GM18909 (cell line): ENCODE measurements around the gene SVIL.

Source experiments
- ATAC-seq: cut with Tn5 transposase; IDR thresholded peaks from one replicate; pipeline ENCODE4 v1.9.1; 2021; ENCODE audit warnings: mild to moderate bottlenecking; ENCODE audit not compliant: unreplicated experiment, poor library complexity

Gene SVIL, protein sequence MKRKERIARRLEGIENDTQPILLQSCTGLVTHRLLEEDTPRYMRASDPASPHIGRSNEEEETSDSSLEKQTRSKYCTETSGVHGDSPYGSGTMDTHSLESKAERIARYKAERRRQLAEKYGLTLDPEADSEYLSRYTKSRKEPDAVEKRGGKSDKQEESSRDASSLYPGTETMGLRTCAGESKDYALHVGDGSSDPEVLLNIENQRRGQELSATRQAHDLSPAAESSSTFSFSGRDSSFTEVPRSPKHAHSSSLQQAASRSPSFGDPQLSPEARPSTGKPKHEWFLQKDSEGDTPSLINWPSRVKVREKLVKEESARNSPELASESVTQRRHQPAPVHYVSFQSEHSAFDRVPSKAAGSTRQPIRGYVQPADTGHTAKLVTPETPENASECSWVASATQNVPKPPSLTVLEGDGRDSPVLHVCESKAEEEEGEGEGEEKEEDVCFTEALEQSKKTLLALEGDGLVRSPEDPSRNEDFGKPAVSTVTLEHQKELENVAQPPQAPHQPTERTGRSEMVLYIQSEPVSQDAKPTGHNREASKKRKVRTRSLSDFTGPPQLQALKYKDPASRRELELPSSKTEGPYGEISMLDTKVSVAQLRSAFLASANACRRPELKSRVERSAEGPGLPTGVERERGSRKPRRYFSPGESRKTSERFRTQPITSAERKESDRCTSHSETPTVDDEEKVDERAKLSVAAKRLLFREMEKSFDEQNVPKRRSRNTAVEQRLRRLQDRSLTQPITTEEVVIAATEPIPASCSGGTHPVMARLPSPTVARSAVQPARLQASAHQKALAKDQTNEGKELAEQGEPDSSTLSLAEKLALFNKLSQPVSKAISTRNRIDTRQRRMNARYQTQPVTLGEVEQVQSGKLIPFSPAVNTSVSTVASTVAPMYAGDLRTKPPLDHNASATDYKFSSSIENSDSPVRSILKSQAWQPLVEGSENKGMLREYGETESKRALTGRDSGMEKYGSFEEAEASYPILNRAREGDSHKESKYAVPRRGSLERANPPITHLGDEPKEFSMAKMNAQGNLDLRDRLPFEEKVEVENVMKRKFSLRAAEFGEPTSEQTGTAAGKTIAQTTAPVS (N-terminal part only)

DNA sequence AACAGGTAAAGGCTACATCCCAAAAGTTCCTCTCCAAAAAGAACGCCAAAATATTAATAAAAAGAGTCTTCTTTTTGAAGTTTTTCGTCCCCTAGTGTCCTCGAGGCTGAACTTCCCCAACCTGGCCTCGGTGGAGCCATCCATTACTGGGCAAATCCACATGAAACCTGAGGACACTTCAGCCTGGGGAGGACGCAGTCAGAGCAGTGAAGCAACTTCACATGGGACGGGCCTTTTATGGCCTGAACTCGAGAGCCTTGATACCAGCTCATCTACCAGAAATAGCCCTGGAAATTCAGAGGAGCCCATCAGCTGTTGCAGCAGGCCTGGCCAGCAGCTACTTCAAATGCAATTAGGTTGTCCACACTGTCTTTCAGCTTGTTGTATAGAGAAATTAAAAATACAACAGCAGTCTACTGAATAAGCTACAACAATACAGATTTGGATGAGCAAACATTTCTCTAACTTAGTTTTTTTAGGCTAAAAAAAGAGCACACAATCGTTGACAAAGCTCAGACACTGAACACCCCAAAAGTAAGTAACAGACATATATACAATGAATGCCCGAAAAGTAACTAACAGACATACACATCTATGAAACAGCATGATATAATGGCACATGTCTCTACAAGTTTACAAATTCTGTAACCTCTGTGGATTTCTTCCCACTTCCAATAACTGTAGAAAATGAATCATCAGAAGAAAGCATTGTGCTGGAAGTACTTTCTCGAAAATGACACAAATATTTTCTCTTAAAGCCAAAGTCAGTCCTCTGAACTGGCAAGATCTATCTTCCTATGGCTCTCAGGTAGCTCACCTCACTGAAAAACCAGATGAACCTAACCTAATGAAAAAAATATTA lies at the start of gene SVIL:
TSS of gene SVIL (minus strand) at position 208 of the 862 bp plus-strand sequence. CDS start 79,913 bp downstream, outside the sequence.
- peak; percentile 10 for ATAC-seq

DNA sequence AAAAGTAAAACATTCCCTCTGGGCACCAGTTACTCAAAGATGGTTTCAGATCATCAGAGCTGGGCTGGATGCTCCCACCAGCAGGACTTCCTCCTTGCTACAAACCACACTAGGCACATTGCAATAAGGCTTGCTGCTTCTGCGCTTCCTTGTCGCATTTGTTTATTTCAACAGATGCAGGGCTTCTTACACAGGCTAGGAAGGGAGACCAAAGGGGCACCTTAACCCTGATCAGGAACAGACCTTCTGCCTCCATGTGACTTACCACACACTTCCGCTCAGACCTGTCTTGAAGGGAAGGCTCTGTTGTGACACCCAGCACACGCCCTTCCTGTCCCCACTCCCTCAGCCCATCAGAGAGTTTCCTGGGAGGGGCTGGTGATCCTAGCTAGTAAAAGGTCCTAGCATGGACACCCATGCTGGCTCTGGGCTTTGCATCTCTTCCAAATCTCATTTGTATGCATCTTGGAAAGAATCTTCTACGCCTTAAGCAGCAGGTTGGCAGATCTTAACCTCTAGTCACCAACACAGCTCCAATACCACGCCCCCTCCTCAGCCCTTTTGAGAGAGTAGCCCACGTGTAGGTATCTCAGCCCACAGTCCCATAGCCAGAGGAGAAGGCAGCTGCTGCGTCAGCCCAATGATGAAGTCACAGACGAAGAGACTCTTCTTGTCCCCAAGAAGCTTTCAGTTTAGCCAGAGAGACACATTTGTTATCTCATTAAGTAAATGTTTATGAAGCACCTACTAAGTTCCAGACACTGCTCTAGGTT lies 47.1 kb upstream of the SVIL start:
- peak; percentile 89 for ATAC-seq

DNA sequence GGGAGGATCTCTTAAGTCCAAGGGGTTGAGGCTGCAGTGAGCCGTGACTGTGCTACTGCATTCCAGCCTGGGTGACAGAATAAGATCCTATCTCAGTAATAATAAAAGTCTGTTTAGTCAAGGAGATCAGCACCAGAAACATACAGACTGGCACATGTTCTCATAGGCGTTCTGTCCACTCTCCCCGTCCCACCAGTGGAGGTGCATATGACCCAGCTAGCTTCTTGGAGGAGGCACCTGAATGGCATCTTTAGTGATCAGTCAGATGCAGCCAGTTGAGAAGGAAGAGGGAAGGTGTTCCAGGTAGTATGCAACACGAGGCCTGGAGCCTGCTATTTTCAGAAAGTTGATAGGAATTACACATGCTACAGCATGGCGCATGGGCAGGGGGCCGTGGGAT lies 45.3 kb upstream of the SVIL start:
- ATAC-seq: no peak

DNA sequence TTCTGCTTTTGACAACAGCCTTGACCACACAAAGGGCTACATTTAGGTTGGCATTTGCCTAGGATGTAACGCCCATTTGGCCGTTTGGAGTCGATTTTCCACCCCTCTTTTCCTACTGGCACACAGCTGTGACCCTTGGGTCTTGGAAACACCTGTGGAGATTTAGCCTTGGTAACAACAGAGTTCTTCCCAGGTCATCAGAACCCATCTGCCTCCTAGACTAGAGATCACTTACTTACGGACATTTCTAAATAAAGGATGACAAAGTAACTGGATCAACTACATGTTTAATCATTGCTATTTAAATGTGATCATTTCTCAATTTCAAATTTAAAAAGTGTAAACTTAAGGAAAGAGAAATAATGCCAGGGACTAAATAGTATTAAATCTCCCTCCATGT lies 42.0 kb upstream of the SVIL start:
- ATAC-seq: no peak

DNA sequence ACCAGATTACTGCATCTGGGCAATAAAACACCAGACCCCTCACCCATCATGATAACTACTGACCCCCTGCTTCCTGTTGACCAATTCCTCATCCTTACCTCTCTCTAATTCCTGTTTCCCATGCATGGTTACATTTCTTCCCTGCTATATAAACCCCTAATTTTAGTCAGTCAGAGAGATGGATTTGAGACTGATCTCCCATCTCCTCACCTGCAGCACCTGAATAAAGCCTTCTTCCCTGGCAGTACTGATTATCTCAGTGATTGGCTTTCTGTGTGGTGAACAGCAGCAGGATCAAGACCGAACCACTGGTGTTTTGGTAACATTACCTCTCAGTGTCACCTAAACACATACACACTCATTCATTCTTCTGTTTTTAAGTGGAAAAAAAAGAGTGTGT lies 41.2 kb upstream of the SVIL start:
- ATAC-seq: no peak

DNA sequence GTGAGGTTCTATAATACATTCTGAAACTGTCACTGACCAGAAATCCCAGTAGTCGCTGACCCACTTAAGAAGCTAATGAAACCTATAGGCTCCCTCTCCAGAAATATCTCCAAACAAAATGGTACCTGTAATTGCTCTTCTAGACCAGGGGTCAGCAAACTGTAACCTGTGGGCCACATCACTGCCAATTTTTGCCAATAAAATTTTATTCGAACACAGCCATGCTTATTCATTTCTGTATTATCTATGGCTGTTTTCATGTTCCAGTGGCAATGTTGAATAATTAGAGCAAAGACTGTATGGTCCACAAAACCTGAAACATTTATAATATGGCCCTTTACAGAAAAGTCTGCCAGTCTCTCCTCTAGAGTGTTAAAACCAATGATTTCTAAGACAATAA lies 37.2 kb upstream of the SVIL start:
- ATAC-seq: no peak

DNA sequence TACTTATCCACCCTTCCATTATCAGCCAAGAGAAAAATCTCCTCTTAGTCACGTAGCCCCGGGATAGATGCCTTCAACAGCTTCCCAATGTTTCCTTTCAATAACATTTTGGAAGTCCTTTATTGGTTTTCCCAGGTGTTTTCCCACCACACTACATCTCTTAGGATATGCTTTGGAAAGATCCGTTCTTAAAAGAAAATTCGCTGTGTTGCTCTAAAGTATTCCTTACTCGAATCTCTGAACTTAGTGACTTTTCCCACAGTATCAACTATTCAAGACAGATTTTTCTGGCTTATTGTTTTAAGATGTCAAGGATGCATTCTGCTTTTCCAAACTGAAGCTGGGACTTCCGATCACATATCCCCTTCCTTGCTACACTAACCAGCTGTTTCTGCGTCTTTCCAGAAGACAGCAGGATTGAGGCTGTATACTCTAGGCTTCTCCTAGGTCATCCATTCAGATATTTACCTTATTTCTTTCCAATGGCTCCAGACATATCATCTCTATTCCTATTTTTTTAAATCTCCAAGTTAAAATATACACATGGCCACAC lies 36.5 kb upstream of the SVIL start:
- no peak for ATAC-seq

DNA sequence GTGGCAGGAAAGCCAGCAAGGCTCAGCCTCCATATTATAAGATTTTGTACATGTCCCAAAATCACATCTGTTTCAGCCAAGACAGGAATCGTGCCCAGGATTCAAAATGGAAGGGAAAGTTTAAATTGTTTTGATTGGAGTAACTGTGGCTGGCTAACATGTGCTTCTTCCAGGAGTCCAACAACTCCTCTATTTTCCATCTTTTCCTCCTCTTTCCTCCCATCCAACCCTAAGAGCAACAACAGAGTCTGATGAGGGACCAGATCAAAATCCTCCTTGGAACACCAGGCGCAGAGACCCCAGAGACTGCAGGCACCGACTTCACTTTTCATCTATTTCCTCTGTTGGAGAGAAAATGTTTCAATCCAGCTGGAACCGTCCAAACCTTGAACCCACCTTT lies 36.0 kb upstream of the SVIL start:
- ATAC-seq: no peak

DNA sequence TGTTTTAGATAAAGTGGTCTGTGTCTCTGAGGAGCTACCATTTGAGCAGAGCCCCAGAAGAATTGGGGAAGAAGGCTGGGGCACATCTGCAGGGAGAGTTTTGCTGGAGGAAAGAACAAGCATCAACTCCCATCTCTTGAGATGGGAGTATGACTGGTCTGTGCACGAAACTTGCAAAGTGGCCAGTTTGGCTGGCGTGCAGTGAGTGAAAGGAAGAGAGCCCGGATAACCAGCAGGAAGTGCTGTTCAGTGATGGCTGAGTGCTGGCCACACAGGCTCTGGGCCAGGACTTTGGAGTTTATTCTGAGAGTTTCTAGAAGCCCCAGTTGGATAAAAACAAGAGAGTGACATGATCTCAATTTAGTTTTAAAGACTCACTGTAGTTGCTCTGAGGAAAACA lies 34.4 kb upstream of the SVIL start:
- ATAC-seq: no peak

DNA sequence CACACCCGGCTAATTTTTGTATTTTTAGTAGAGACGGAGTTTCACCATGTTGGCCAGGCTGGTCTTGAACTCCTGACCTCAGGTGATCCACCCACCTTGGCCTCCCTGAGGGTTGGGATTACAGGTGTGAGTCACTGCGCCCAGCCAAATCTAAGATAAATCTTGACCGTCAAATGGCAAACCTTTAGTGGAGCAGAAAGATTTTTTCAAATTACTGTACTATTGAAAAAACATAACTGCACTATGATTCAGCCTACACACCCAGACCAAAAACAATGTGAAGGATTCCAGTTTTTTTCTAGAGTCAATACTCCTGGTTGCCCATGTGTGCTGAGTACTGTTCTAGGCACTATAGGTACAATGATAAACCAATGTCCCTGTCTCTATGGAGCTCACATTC lies 33.9 kb upstream of the SVIL start:
- no peak for ATAC-seq

DNA sequence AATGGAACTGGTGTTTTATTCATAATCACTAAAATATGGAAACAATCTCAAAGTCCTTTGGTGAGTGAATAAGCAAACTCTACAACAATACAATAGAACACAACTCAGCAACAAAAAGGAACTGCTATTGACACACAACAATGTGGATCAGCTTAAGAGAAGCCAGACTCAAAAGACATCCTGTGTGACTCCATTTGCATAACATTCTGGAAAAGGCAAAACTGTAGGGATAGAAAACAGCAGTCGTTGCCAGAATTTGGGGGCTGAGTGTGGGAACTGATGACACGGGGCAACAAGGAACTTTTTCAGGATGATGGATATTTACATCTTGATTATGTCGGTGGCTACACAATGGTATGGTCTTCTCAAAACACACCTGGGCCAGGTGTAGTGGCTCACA lies 32.4 kb upstream of the SVIL start:
- no peak for ATAC-seq

DNA sequence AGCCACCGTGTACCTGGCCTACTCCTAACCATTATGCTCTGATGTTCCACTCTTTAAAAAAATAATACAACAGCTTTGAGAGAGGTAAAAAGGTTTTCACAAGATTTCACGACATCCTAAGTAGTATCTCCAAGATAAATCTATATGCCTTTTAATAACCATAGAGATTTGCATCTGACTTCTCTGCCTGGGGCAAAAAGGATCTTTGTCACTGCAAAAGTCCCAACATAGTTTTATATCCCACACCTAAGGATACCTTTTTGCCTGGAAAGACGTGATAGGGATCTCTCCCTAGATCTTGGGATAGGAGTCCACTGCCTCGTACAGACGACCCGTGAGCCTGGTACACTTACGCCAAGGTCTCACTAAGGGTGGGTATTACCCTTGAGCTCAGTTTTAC lies 31.4 kb upstream of the SVIL start:
- no peak for ATAC-seq

DNA sequence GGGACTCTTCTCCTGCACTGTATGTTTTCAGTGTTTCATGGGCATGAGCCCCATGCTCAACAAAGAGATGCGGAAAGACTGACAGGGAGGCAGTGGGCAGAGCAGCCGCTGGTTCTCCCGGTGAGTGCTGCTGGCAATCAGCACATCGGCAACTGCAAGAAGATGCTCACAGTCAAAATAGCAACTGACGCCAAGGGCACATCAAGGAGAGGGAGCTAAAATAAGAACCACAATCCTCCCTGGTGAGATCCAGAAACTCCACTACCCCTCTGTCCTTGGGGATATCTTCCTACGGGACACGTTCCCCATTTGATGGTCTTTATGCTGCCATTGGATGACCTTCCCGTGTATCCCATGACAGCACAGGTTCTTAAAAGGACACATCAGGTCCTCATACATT lies 28.9 kb upstream of the SVIL start:
- ATAC-seq: no peak

DNA sequence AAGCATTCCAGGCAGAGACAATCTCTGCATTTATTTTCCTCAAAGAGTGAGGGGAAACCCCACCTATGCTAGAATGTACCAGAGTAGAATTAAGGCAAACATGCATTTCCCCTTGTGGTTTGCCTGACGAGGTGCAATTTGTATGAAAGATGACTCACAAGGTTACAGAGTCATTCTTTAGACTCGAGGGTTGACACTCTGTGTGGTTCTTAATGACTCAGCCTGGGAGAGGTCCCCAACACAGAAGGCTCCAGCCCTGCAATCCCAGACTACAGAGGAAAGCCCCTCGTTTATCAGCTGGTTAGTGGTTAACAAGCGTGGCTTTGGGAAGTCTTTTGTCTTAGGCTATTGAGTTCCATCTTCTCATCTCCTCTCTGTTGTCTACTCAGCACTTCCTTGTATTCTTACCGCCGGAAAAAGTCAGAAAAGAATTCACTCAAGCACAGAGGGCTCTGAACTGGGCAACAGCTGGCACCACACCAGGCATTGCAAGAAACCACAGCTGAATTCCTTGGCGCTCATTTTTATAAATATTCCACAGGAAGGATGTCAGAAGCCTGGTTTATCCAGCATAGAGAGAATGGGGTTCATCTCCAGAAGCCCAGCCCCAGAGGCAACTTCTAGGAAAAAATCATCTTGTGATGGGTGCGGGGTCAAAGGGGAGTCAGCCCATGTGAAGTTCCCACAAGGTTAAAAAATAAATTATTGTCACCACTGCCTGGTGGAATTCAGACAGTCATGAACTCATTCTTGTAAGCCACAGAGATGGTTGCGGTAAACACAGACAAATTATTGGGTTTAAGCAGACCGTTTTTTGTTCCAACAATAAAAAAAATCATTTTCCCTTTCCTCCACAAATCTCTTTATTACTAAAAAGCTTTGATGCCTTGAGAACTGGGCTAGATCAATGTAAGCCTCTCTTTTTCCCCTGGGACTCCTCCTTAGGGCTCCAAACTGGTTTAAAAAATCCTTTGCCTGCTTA lies 24.5 kb upstream of the SVIL start:
- ATAC-seq: peak; percentile 99

DNA sequence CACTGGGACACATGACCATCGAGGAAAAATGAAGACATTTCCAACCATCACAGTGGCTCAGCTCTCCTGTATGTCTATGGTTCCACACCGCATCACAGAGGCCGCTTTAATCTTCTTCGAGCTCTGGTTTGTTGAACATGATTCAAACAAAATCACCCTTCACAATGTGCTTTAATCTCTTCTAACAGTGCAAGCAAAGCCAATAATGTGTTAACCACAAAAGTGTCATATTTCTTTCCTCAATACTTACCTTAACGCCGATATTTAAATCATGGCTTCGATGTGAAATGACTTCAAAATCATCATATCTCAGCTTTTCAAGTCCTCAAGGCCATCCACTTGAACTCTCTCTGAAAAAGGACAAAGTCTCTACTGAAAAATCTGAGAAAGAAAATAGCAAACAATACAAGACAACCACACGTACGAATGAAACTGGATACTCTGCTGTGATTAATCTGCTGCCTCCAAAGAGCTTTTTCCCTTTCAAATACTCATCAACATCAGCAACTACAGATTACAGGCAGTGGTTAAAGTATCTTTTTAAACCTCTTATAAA lies 23.0 kb upstream of the SVIL start:
- no peak for ATAC-seq

DNA sequence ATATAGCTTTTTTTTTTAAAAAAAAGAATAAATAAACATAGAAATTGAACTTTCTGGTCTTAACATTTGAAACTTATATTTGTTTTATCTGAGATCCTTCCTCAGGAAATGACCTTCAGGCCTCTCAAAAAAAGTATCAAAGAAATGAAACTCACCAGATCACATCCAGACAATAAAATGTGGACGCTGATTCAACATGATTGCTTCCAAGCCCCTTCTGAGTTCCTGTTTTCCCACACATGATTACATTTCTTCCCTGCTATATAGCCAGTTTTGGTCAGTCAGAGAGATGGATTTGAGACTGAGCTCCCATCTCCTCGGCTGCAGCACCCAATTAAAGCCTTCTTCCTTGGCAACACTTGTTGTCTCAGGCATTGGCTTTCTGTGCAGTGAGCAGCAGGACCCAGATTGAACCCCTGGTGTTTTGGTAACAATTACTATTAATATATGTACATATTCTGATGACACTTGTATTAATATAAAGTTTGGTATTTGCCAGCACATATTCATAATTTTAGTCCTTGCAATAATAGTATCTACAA lies 21.8 kb upstream of the SVIL start:
- no peak for ATAC-seq

DNA sequence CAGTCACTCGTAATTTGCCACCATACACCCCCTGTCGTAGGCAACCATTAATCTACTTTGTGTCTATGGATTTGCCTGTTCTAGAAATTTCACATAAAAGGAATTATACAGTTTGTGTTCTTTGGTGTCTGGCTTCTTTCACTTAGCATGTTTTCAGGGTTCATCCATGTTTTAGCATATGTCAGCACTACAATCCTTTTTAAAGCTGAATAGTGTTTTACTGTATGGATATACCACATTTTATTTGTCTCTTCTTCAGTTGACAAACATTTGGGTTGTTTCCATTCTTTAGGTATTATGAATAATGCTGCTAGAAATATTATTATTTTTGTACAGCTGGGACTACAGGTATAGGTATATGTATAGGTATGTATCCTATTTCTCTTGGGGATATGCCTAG lies 17.4 kb upstream of the SVIL start:
- no peak for ATAC-seq
